GM23338 (cell line): ENCODE measurements around the gene ZNF100. TPM values are rescaled to one million over a fixed set of nuclear protein-coding genes. Genes with fewer than 3 reads are reported as not detected.

Experiments
- ATAC-seq: fragments of 200-7000 bp; cut with Tn5 transposase; 3 replicates; pipeline ENCODE4 v1.9.1; 2020
- DNase-seq: peaks from one replicate; pipeline ENCODE4 v3.0.0-alpha.2; 2015; ENCODE audit warnings: low spot score
- H2AFZ ChIP-seq: fragments of 200-600 bp; sonication (generic); 2 replicates; pipeline ENCODE4 v1.8.0; 2016; ENCODE audit warnings: antibody characterized with exemption, mild to moderate bottlenecking, moderate library complexity
- H3F3A ChIP-seq: fragments of 200-600 bp; sonication (generic); replicated peaks from 2 replicates; pipeline ENCODE4 v1.8.0; 2017; ENCODE audit warnings: antibody characterized with exemption, mixed run types, low read depth
- H3K27ac ChIP-seq: fragments of 200-600 bp; sonication (generic); 2 replicates; pipeline ENCODE4 v1.6.1; 2016; ENCODE audit warnings: low read depth
- H3K27me3 ChIP-seq: fragments of 200-600 bp; sonication (generic); 2 replicates; pipeline ENCODE4 v1.8.0; 2016; ENCODE audit warnings: mild to moderate bottlenecking, mixed run types, moderate library complexity; ENCODE audit not compliant: insufficient read depth
- H3K36me3 ChIP-seq: fragments of 200-600 bp; sonication (generic); 2 replicates; pipeline ENCODE4 v1.8.0; 2016; ENCODE audit warnings: mild to moderate bottlenecking; ENCODE audit not compliant: insufficient read depth
- H3K4me1 ChIP-seq: fragments of 200-600 bp; sonication (generic); 2 replicates; pipeline ENCODE4 v1.8.0; 2016; ENCODE audit warnings: mild to moderate bottlenecking, moderate library complexity; ENCODE audit not compliant: insufficient read depth
- H3K4me2 ChIP-seq: fragments of 200-600 bp; sonication (generic); 2 replicates; pipeline ENCODE4 v1.7.1; 2017; ENCODE audit warnings: mixed run types
- H3K4me3 ChIP-seq: fragments of 200-600 bp; sonication (generic); 2 replicates; pipeline ENCODE4 v1.6.1; 2016; ENCODE audit warnings: mixed run types
- H3K79me2 ChIP-seq: fragments of 200-600 bp; sonication (generic); replicated peaks from 2 replicates; pipeline ENCODE4 v1.8.0; 2017; ENCODE audit warnings: mild to moderate bottlenecking; ENCODE audit not compliant: insufficient read depth
- H3K9me2 ChIP-seq: fragments of 200-600 bp; sonication (generic); 2 replicates; pipeline ENCODE4 v1.8.0; 2017; ENCODE audit not compliant: insufficient read depth
- H4K20me1 ChIP-seq: fragments of 200-600 bp; sonication (generic); replicated peaks from 2 replicates; pipeline ENCODE4 v1.8.0; 2017; ENCODE audit warnings: mild to moderate bottlenecking; ENCODE audit not compliant: insufficient read depth
- H3K27ac Mint-ChIP-seq: 2 replicates; pipeline ENCODE4 v1.8.0; 2020; ENCODE audit warnings: inconsistent platforms, mild to moderate bottlenecking, moderate library complexity, mixed read lengths
- H3K27me3 Mint-ChIP-seq: 3 replicates; pipeline ENCODE4 v1.8.0; 2022; ENCODE audit warnings: low read depth, mild to moderate bottlenecking, moderate library complexity, mixed read lengths, inconsistent platforms; ENCODE audit not compliant: insufficient read depth, poor library complexity
- H3K36me3 Mint-ChIP-seq: 3 replicates; pipeline ENCODE4 v1.8.0; 2021; ENCODE audit warnings: low read depth, mild to moderate bottlenecking, inconsistent platforms, moderate library complexity, mixed read lengths
- H3K4me1 Mint-ChIP-seq: 3 replicates; pipeline ENCODE4 v1.8.0; 2020; ENCODE audit warnings: mild to moderate bottlenecking, inconsistent platforms, mixed read lengths
- H3K4me3 Mint-ChIP-seq: 3 replicates; pipeline ENCODE4 v1.8.0; 2021; ENCODE audit warnings: moderate library complexity, mild to moderate bottlenecking, inconsistent platforms, mixed read lengths
- H3K9me3 Mint-ChIP-seq: 3 replicates; pipeline ENCODE4 v1.8.0; 2020; ENCODE audit warnings: moderate library complexity, mild to moderate bottlenecking, inconsistent platforms, mixed read lengths
- CTCF ChIP-seq, 2 experiments: fragments of 200-600 bp in 1 of 2; sonication (generic) in 1 of 2; conservative IDR thresholded peaks; 2 replicates each; pipeline versions ENCODE4 v1.5.1 to v1.6.1; 2016 to 2017; ENCODE audit warnings: antibody characterized with exemption in 2 of 2, low read depth in 2 of 2, mild to moderate bottlenecking in 2 of 2, moderate library complexity in 1 of 2
- ETS1 ChIP-seq: IDR thresholded peaks from 2 replicates; pipeline ENCODE4 v1.6.1; 2016; ENCODE audit warnings: antibody characterized with exemption
- EZH2 ChIP-seq: fragments of 200-600 bp; sonication (generic); IDR thresholded peaks from one replicate; pipeline ENCODE4 v1.8.0; 2017; ENCODE audit warnings: antibody characterized with exemption, mild to moderate bottlenecking, low read depth; ENCODE audit not compliant: unreplicated experiment
- NANOG ChIP-seq: IDR thresholded peaks from 2 replicates; pipeline ENCODE4 v1.6.1; 2016; ENCODE audit warnings: antibody characterized with exemption, borderline replicate concordance
- POLR2AphosphoS5 ChIP-seq: IDR thresholded peaks from 2 replicates; pipeline ENCODE4 v1.6.1; 2016; ENCODE audit warnings: antibody characterized with exemption, low read depth
- ZNF114 ChIP-seq: fragments of 250-450 bp; sonication (Bioruptor Pico); IDR thresholded peaks from 2 replicates; pipeline ENCODE4 v1.5.0; 2020; ENCODE audit warnings: mild to moderate bottlenecking, moderate library complexity
- ZNF331 ChIP-seq: fragments of 250-450 bp; sonication (Bioruptor Pico); IDR thresholded peaks from 2 replicates; pipeline ENCODE4 v1.5.0; 2020; ENCODE audit warnings: low read depth, mild to moderate bottlenecking, moderate library complexity
- ZNF462 ChIP-seq: fragments of 250-450 bp; sonication (Bioruptor Pico); IDR thresholded peaks from 2 replicates; pipeline ENCODE4 v1.5.0; 2020; ENCODE audit warnings: mild to moderate bottlenecking, moderate library complexity
- polyA plus RNA-seq: library from polyadenylated mRNA; unstranded; fragments of >200 nt; fragmentation: Nextera tagmentation; extraction: Ambion mirVana; gene quantifications from 2 replicates; pipeline ENCODE4 v1.2.1, GENCODE V29; 2016
- total RNA-seq: library from RNA; depleted of rRNA; stranded (reverse); fragments of >200 nt; shearing (Covaris generic); gene quantifications from 2 replicates; pipeline ENCODE4 v1.2.3, GENCODE V29; 2014
- TF ChIP-seq, protein P1 (sequence below): IDR thresholded peaks from one replicate; pipeline ENCODE4 v1.6.1; 2018; ENCODE audit warnings: antibody characterized with exemption; ENCODE audit not compliant: unreplicated experiment

ZNF100 gene
- total and polyA plus RNA-seq, 2 experiments from 2014 or later = 10.0 to 25.1 TPM

- H3K4me1 ChIP-seq = no peaks in the 10 kb centered on the region
- peaks cover 4% of the 10 kb centered on the region; the same call in 1 of the 2 replicates for H4K20me1 ChIP-seq
- H2AFZ ChIP-seq = no peak overlapping the region
- no peaks in the 10 kb centered on the region for H3K27me3 ChIP-seq
- no peak overlapping the region for H3K4me3 ChIP-seq
- Mint-ChIP-seq H3K9me3 (no peaks in the 10 kb centered on the region; the same call in 2 of the 3 replicates), H3K27ac (no peak overlapping the region), H3K27me3 (no peaks in the 10 kb centered on the region), H3K4me1 (no peaks in the 10 kb centered on the region), H3K4me3 (no peak overlapping the region), H3K36me3 (peaks cover 60% of the 10 kb centered on the region)
- H3K4me2 ChIP-seq = no peak overlapping the region
- peaks cover 13% of the 10 kb centered on the region for H3K36me3 ChIP-seq
- H3K27ac ChIP-seq = no peak overlapping the region
- no peak for ATAC-seq
- no peaks in the 10 kb centered on the region for H3K9me2 ChIP-seq
- H3F3A ChIP-seq = no peaks in the 10 kb centered on the region
- no peak for TF ChIP-seq ZNF331
- no peak for TF ChIP-seq CTCF (conservative IDR thresholded peaks at IDR 0.05; ENCODE audit: low read depth in 2 of 2)
- TF ChIP-seq NANOG = no peak
- no peak for TF ChIP-seq EZH2
- no peak for TF ChIP-seq ZNF462 (CRISPR knock-in tag)
- TF ChIP-seq, protein P1, sequence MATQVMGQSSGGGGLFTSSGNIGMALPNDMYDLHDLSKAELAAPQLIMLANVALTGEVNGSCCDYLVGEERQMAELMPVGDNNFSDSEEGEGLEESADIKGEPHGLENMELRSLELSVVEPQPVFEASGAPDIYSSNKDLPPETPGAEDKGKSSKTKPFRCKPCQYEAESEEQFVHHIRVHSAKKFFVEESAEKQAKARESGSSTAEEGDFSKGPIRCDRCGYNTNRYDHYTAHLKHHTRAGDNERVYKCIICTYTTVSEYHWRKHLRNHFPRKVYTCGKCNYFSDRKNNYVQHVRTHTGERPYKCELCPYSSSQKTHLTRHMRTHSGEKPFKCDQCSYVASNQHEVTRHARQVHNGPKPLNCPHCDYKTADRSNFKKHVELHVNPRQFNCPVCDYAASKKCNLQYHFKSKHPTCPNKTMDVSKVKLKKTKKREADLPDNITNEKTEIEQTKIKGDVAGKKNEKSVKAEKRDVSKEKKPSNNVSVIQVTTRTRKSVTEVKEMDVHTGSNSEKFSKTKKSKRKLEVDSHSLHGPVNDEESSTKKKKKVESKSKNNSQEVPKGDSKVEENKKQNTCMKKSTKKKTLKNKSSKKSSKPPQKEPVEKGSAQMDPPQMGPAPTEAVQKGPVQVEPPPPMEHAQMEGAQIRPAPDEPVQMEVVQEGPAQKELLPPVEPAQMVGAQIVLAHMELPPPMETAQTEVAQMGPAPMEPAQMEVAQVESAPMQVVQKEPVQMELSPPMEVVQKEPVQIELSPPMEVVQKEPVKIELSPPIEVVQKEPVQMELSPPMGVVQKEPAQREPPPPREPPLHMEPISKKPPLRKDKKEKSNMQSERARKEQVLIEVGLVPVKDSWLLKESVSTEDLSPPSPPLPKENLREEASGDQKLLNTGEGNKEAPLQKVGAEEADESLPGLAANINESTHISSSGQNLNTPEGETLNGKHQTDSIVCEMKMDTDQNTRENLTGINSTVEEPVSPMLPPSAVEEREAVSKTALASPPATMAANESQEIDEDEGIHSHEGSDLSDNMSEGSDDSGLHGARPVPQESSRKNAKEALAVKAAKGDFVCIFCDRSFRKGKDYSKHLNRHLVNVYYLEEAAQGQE = no peak
- no peak for TF ChIP-seq ZNF114 (CRISPR knock-in tag)
- no peak for TF ChIP-seq POLR2AphosphoS5
- no peak for TF ChIP-seq ETS1
- DNase-seq = no peak
- H3K79me2 ChIP-seq = peaks cover 65% of the 10 kb centered on the region
Observed at GRCh38 chr19:21748088-21748487, 19.3 kb downstream of the ZNF100 start.
